Activated effector memory CD4-positive, alpha-beta T cell treated with anti-CD3 and anti-CD28 coated beads, Interleukin-2, amount 50 U/mL, for 16 hours (primary cell): Measurements from ENCODE around the gene NUDT21.
"Not testable (repeated sequence)": the region's sequence is repeated elsewhere in the genome, so short reads cannot be mapped to it uniquely, and the experiment has no call there.

Experiments used
- DNase-seq: peaks from one replicate; pipeline ENCODE4 v3.0.0-alpha.2; 2020

The NUDT21 gene

DNA sequence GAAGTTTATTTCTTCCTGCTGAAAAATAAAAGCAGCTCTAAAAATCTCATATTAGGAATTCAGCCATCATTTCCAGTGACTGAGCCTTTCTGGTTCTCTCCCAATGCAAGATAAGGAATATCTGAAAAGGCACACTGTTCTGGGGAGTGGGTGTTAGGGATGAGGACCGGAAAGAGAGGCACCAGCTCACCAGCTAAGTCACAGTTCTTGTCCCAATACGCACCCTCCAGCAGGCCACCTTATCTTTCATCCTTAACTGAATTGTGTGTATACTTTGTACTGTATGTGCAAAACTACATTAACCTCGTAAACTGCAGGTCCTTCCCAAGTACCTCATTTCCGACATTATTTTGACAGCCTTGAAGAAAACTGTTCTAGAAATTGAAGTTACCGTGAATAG, 36.8 kb downstream of the NUDT21 start:
- DNase-seq: no peak

DNA sequence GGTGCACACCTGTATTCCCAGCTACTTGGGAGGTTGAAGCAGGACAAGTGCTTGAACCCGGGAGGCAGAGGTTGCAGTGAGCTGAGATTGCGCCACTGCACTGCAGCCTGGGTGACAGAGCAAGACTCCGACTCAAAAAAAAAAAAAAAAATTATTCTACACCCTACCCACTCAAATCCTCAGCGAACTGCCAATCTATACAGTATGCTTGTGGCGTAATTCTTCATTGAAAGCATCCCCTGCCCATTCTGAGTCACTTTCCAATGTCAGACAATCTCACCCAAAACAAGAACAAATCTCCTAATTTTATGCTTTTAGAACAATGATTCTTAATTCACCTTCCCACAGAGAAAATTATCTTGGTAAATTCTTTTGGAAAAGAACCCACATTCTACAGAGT, 37.8 kb downstream of the NUDT21 start:
- no peak for DNase-seq

DNA sequence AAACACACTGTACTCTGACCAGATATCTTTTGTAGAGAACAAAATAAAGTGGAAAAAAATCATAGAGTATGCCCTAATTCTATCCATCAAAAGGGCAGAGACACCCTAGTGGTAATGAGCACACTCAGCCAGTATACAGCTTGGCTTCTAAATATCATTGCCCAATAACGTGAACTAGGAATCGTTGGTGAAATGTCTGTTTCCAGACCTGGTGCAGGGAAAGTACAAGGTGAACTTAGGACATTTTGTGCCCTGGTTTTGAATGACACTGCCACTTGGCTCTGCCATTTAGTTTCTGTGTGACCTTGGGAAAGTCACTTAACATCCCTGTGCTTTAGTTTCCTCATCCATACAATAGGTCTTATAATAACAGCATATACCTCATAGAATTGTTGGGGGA, 39.5 kb downstream of the NUDT21 start:
- DNase-seq: no peak

DNA sequence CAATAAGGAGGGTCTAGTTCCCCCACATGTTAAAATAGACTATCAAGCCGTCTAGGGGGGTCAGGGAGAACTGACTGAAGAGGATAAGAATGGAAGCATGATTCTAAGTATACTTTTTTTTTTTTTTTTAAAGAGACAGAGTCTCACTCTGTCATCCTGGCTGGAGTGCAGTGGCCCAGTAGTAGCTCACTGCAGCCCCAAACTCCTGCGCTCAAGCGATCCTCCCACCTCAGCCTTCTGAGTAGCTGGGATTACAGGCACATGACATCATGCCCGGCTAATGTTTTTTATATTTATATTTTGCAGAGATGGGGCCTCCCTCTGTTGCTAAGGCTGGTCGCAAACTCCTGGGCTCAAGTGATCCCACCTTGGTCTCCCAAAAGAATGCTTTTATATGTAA, 40.0 kb downstream of the NUDT21 start:
- DNase-seq: no peak

DNA sequence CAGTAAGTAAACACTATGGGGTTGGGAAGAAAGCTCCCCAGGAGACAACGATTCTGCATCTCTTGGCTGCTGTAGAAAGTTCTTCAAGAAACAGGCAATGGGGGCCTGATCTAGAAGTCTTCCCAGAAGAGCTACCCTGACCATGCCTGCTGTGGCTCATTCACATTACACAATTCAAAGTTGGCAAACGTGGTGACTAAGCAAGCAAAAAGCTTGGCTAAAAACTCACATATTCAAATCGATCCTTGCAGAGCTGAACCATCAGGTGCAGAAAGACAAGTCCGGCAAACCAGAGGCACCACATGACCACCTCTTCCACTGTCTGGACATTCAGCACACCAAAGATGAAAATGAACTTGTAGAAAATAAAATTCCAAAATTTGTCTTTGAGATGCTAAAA, 41.9 kb downstream of the NUDT21 start:
- no peak for DNase-seq

DNA sequence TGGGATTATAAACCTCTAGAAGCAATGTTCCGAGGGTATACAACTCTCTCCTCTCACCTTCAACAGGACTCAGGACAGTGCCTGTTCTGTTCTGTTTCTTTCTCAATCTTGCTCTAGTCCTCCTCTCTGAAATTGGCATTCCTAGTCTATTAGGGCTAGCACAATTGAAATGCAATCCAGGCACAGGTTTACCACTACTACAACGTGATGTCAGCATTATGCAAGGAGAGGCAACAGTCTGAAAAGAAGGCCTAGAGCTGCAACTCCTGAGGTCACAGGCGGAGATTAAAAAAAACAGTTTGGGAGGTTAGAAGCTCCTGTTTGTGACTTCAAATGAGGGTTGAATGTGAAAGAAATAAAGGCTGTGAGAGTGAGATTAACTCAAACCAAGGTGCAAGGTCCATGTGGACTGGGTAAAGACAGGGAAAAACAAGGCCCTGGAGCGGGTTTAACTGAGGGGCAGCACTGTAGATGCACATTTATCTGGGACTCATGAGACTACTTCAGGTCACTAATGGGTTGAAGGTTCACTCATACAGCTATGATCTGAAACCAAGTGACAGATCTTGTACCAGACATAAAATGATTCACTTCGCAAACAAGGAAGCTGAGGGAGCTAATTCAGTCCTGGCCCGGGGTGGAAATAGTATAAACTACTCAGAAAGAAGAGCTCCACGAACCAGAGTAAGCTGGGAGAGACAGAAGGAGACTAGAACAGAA, 42.6 kb downstream of the NUDT21 start:
- DNase-seq: no peak

DNA sequence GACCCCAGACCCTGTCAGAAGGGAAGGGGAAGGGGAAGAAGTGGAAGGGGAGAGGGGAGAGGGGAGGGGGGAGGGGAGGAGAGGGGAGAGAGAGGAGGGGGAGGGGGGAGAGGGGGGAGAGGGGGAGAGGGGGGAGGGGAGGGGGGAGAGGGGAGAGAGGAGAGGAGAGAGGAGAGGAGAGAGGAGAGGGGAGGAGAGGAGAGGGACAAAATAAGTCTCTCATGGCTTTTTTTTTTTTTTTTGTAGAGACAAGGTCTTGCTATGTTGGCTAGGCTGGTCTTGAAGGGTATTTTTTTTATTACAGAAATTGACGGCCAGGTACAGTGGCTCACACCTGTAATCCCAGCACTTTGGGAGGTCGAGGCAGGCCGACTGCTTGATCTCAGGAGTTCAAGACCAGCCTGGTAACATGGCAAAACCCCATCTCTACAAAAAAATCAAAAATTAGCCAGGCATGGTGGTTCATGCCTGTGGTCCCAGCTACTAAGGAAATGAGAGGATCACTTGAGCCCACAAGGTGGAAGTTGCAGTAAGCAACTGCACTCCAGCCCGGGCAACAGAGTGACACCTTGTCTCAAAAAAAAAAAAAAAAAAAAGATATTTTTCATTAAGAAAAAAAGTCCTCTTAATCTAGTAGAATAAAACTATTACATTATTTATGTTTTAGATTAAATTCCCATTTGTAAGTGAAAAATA, 45.0 kb downstream of the NUDT21 start:
- DNase-seq: no peak

DNA sequence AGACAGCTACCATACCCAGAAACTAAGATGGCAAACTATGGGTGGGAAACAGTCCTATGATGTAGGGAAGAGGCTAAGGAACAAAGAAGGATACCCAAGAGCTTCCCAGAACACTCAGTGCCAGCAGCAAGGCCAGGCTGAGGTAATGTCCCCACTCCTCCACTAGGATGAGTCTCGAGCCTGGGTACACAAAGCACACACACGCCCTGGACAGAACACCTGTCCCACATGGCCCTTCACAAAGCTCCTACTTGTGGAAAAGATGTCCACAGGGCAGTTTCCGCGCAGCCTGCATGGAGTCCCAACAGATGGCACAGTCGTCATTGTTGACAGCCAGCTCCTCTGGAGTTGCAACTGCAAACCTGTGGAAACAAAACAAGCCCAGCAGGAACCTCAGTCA, 49.6 kb downstream of the NUDT21 start:
- no peak for DNase-seq

DNA sequence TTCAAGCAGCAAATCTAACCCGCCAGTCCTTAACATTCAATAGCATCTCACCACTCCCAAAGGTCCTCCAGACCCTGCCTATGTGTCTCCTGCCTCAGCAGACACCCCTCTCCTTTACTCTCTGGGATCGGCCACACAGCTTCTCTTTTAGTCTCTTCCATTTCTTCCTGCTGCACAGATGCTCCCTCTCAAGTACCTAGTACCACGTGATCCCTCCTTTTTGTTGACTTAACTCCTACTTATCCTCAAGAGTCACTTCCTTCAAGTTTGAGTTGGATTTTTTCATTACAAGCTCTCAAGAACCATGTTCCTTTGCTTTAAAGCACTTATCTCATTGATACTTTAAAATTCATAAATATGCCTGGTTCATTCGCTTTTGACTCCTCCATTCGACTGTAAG, 50.7 kb downstream of the NUDT21 start:
- no peak for DNase-seq

DNA sequence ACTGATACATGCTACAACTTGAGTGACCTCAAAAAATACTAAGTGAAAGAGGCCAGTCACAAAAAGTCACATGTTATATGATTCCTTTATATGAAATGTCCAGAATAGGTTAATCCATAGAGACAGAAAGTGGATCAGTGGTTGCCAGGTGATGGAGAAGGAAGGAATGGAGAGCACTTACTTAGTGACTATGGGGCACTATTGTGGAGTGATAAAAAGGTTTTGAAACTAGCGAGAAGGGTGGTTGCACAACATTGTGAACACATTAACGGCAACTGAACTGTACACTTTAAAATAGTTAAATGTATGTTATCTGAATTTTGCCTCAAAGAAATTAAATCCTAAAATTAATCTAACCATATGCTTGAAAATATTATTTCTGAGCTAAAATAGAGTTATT, 51.6 kb downstream of the NUDT21 start:
- no peak for DNase-seq

DNA sequence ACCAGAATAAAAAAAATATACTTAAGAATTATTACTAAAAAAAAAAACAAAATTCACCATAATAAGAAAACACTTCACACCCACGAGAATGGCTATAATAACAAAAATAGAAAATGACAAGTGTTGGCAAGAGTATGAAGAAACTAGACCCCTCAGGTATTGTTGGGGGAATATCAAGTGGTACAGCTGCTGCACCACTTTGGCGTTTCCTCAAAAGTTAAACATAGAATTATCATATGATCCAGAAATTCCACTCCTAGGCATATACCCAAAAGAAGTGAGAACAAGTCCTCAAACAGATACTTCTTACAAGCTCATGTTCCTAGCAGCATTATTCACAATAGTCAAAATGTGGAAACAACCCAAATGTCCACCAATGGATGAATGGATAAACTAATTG, 52.1 kb downstream of the NUDT21 start:
- DNase-seq: no peak

DNA sequence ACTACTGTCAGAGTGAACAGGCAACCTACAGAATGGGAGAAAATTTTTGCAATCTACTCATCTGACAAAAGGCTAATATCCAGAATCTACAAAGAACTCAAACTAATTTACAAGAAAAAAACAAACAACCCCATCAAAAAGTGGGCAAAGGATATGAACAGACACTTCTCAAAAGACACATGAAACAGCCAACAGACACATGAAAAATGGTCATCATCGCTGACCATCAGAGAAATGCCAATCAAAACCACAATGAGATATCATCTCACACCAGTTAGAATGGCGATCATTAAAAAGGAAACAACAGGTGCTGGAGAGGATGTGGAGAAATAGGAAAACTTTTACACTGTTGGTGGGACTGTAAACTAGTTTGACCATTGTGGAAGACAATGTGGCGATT, 54.4 kb downstream of the NUDT21 start:
- not testable (repeated sequence) for DNase-seq

DNA sequence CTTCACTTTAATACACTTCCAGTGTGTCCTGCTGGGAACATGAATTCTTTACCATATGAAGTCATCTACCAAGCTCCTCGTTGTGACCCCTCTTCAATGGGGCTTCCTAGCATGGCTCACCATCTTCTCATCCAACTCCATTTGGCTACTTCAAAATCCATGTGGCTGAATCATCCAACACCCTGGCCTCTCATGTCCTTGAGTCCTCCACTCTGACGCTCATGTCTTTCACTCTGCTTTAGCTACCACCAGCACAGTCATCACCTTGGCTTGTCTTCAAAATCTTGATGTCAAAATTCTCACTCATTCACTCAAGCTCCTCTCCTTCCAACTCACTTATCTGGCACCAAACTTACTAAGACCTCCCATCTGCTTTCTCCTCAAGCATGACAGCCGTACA, 61.6 kb downstream of the NUDT21 start:
- DNase-seq: no peak

DNA sequence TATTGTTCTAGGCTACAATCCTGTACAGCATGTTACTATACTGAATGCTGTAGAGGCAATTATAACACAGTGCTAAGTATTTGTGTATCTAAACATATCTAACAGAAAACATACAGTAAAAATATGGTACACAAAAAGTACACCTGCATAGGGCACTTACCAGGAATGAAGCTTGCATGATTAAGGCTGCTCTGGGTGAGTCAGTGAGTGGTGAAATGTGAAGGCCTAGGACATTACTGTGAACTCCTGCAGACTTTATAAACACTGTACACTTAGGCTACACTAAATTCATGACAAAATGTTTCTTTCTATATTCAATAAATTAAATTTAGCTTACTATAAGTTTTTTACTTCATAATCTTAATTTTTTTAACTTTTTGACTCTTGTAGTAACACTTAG, 62.9 kb downstream of the NUDT21 start:
- no peak for DNase-seq

DNA sequence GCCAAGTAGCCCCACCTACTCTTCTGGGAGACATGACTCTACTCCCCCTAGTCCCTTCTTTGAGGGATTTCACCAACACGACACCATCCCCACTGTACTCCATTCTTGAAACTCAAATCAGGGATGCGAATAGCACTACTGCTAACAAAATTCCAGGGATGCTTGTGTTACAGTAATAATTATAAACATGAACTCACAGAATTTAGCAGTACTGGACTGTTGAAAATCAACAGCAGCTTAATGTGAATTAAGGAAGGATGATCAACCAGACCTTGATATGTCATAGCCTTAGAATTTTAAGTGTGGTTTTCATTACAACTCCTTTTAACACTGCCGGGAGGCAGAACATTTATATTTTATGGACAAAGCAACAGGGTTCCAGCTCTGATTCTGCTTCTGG, 63.7 kb downstream of the NUDT21 start:
- no peak for DNase-seq

DNA sequence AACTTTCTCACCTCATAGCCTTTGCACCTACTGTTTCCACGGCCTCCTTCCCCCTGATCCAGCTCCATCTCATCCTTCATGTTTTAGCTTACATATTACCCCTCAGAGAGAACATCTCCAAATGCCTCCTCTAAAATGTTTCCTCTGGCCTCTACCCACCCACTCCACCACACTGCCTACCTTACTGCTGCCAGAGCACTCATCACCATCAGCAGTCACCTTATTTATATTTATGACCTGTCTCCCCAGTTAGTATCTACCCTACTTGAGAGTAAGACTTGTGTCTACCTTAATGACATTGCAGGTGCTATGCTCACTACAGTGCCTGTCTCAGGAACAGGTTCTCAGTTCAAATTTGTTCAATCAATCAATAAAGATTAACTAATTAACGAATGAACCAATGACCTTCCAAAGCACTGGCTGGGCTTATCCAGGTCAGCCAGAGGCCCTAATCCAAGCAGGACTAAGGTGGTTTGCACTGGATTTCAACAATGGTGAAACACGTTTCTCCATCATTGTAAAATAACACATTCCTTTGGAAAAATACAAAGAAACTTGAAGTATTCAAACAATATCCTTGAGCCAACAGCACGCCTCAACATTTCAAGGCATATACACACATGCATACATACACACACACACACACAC, 66.9 kb downstream of the NUDT21 start:
- no peak for DNase-seq

DNA sequence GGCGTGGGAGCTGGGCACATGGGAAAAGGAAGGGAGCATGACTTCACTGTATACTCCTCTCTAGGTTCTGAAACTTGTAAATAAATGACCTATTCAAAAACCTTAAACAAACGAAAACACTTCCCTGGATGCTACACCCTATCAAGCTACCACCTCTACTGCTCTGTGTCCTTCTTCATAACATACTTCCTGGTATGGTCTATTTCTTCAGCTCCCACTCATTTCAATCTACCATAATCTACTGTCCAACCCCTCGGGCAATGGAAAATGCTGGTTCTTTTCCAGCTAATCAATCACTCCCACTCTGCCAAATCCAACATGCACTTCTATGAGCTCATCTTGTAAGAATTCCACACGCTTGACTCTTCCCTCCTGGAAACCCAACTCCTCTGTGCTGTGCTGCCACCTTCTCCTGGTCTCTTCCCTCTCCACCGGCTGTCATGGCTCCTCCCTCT, 68.2 kb downstream of the NUDT21 start:
- DNase-seq: no peak

DNA sequence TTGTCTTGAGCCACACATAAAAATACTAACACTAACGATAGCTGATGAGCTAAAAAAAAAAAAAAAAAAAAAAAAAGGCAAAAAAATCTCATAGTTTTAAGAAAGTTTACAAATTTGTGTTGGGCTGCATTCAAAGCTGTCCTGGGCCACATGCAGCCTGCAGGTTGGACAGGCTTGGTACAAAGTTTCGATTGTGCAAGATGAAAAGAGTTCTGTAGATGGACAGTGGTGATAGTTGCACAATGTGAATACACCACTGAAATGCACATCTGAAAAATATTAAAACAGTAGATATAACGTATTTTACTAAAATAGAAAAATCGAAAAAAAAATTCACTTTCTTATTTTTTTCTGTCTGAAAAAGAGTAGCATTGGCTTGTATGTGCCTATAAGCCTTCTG, 68.7 kb downstream of the NUDT21 start:
- DNase-seq: no peak

DNA sequence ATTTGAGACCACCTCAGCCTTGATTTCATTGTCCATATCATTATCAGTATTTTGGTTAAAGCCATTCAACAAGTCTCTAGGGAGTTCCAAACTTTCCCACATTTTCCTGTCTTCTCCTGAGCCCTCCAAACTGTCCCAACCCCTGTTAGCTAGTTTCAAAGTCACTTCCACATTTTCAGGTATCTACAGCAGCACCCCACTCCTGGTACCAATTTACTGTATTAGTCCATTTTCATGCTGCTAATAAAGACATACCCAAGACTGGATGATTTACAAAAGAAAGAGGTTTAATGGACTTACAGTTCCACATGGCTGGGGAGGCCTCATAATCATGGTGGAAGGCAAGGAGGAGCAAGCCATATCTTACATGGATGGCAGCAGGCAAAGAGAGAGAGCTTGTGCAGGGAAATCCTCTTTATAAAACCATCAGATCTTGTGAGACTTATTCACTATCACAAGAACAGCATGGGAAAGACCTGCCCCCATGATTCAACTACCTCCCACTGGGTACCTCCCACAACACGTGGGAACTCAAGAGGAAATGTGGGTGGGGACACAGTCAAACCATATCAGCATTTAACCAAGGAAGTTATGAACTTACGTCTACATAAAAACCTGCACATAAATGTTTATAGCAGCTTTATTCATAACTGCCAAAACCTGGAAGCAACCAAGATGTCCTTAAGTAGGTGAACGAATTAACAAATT, 70.2 kb downstream of the NUDT21 start:
- not testable (repeated sequence) for DNase-seq
